Keratinocyte (primary cell): ENCODE results near the gene SERINC1. TPM values are rescaled to one million over a fixed set of nuclear protein-coding genes. Genes with fewer than 3 reads are reported as not detected.

Experiments used
- DNase-seq: peaks from one replicate; pipeline ENCODE4 v3.0.0-alpha.2; 2011; ENCODE audit warnings: low read depth, missing footprints, low spot score
- FAIRE-seq: peaks from 2 replicates; lab custom pipeline; 2011; peaks lifted over from hg19 to GRCh38; lab: Jason Lieb, UNC
- H2AFZ ChIP-seq: 2 replicates; pipeline ENCODE4 v1.6.0; 2012; ENCODE audit warnings: low read length, control low read depth, inconsistent platforms; ENCODE audit not compliant: control insufficient read depth
- H3K27ac ChIP-seq: 2 replicates; pipeline ENCODE4 v1.5.1; 2011; ENCODE audit warnings: low read length; ENCODE audit not compliant: control insufficient read depth, insufficient read depth
- H3K27me3 ChIP-seq: 3 replicates; pipeline ENCODE4 v1.6.0; 2011; ENCODE audit warnings: low read length; ENCODE audit not compliant: control insufficient read depth, insufficient read depth; ENCODE audit errors: extremely low read depth
- H3K36me3 ChIP-seq, 2 experiments: 2 replicates in 1 of 2; 3 replicates in 1 of 2; pipeline ENCODE4 v1.5.1; 2011; ENCODE audit warnings: low read length in 2 of 2, mild to moderate bottlenecking in 1 of 2; ENCODE audit not compliant: control insufficient read depth in 2 of 2, insufficient read depth in 2 of 2; ENCODE audit errors: extremely low read depth in 1 of 2
- H3K4me1 ChIP-seq: 3 replicates; pipeline ENCODE4 v1.5.1; 2011; ENCODE audit warnings: low read length; ENCODE audit not compliant: control insufficient read depth, insufficient read depth; ENCODE audit errors: extremely low read depth
- H3K4me2 ChIP-seq: 3 replicates; pipeline ENCODE4 v1.6.0; 2011; ENCODE audit warnings: low read depth, low read length; ENCODE audit not compliant: control insufficient read depth, insufficient read depth; ENCODE audit errors: extremely low read depth
- H3K4me3 ChIP-seq, 3 experiments: fragments of 200-600 bp in 1 of 3; sonication (generic) in 1 of 3; 2 replicates in 2 of 3; 3 replicates in 1 of 3; pipeline ENCODE4 v1.5.1; 2011 to 2016; ENCODE audit warnings: low read length in 3 of 3, mild to moderate bottlenecking in 3 of 3, control low read depth in 2 of 3, inconsistent platforms in 1 of 3, low read depth in 1 of 3, mixed read lengths in 1 of 3, mixed run types in 1 of 3, moderate library complexity in 1 of 3; ENCODE audit not compliant: control insufficient read depth in 2 of 3, insufficient read depth in 2 of 3; ENCODE audit errors: extremely low read depth in 1 of 3
- H3K79me2 ChIP-seq: 2 replicates; pipeline ENCODE4 v1.6.0; 2012; ENCODE audit warnings: low read length; ENCODE audit not compliant: control insufficient read depth, insufficient read depth
- H3K9ac ChIP-seq: 3 replicates; pipeline ENCODE4 v1.6.0; 2011; ENCODE audit warnings: low read length; ENCODE audit not compliant: control insufficient read depth, insufficient read depth; ENCODE audit errors: extremely low read depth
- H3K9me1 ChIP-seq: 3 replicates; pipeline ENCODE4 v1.6.0; 2011; ENCODE audit warnings: low read length; ENCODE audit not compliant: control insufficient read depth, insufficient read depth; ENCODE audit errors: extremely low read depth
- H3K9me3 ChIP-seq: 2 replicates; pipeline ENCODE4 v1.5.1; 2012; ENCODE audit warnings: low read depth, low read length; ENCODE audit not compliant: control insufficient read depth
- H4K20me1 ChIP-seq: 3 replicates; pipeline ENCODE4 v1.6.0; 2011; ENCODE audit warnings: low read length; ENCODE audit not compliant: control insufficient read depth, insufficient read depth; ENCODE audit errors: extremely low read depth
- CTCF ChIP-seq, 3 experiments: IDR thresholded peaks in 1 of 3; conservative IDR thresholded peaks in 1 of 3; optimal IDR thresholded peaks in 1 of 3; 2 replicates in 2 of 3; 3 replicates in 1 of 3; pipeline versions ENCODE3 to v1.5.1; 2011; ENCODE audit warnings: low read length in 3 of 3, mild to moderate bottlenecking in 3 of 3, moderate library complexity in 2 of 3, control low read depth in 1 of 3, inconsistent platforms in 1 of 3; ENCODE audit not compliant: insufficient read depth in 2 of 3; ENCODE audit errors: extremely low read depth in 1 of 3
- EZH2 ChIP-seq: IDR thresholded peaks from one replicate; pipeline ENCODE4 v1.6.1; 2012; ENCODE audit warnings: inconsistent platforms, mild to moderate bottlenecking, low read length, moderate library complexity
- dilution Hi-C: fragments of 300-500 bp; cut with MboI; formaldehyde crosslinking; loops from one replicate; pipeline ENCODE4 v1.7.0; 2020; ENCODE audit warnings: low sequenced_read_pairs; ENCODE audit not compliant: extremely low pct_ligation_motif_present
- polyA plus RNA-seq, 5 experiments: library from polyadenylated mRNA; depleted of rRNA in 3 of 5; stranded (reverse) in 3 of 5; stranded (forward) in 1 of 5; unstranded in 1 of 5; fragments of >200 nt; gene quantifications; 1 replicate in 1 of 5; 2 replicates in 3 of 5; 3 replicates in 1 of 5; pipeline versions ENCODE4 v1.2.1 to v1.2.3, GENCODE V29; 2011 to 2012; ENCODE audit warnings: missing spikeins in 2 of 5, low read depth in 1 of 5, low replicate concordance in 1 of 5

The SERINC1 gene
- polyA plus RNA-seq, 1 donor (not counting 4 experiments of a cell fraction or from before 2014, with no cell fraction given), result 116 TPM

GRCh38 chr6:122399055-122399347 is 72.6 kb downstream of the SERINC1 start:
- H3K9ac ChIP-seq, result peak overlapping the region; percentile 53
- DNase-seq, result no peak
- H2AFZ ChIP-seq, result peak overlapping the region; percentile 21
- no peaks in the 10 kb centered on the region for H3K36me3 ChIP-seq
- no peaks in the 10 kb centered on the region for H4K20me1 ChIP-seq
- H3K27ac ChIP-seq, result peak overlapping the region; percentile 79
- no peaks in the 10 kb centered on the region for H3K9me3 ChIP-seq
- no peaks in the 10 kb centered on the region for H3K27me3 ChIP-seq
- FAIRE-seq, result peak; percentile 73
- peaks cover 28% of the 10 kb centered on the region for H3K79me2 ChIP-seq
- peaks cover 7% of the 10 kb centered on the region for H3K4me1 ChIP-seq
- no peaks in the 10 kb centered on the region for H3K9me1 ChIP-seq
- H3K4me2 ChIP-seq, result peak overlapping the region; percentile 65
- dilution Hi-C loops, result no loop called here
- H3K4me3 ChIP-seq, result no peak overlapping the region
- TF ChIP-seq CTCF (optimal IDR thresholded peaks at IDR 0.05 in 1 of 3, IDR thresholded peaks at IDR 0.05 in 1 of 3, conservative IDR thresholded peaks at IDR 0.05 in 1 of 3; ENCODE audit: extremely low read depth in 1 of 3, insufficient read depth in 2 of 3, low read length in 3 of 3), result no peak
- TF ChIP-seq EZH2, result no peak

GRCh38 chr6:122394016-122394415 is 77.6 kb downstream of the SERINC1 start:
- Histone ChIP-seq H3K9me1 (no peaks in the 10 kb centered on the region), H3K9me3 (no peaks in the 10 kb centered on the region), H3K4me2 (no peak overlapping the region), H3K36me3 (no peaks in the 10 kb centered on the region), H4K20me1 (no peaks in the 10 kb centered on the region), H3K9ac (no peak overlapping the region), H3K79me2 (no peaks in the 10 kb centered on the region), H3K4me3 (no peak overlapping the region), H2AFZ (no peak overlapping the region), H3K4me1 (peaks cover 6% of the 10 kb centered on the region), H3K27me3 (no peaks in the 10 kb centered on the region), H3K27ac (no peak overlapping the region)
- dilution Hi-C loops, result no loop called here
- no peak for DNase-seq
- TF ChIP-seq CTCF (optimal IDR thresholded peaks at IDR 0.05 in 1 of 3, IDR thresholded peaks at IDR 0.05 in 1 of 3, conservative IDR thresholded peaks at IDR 0.05 in 1 of 3; ENCODE audit: extremely low read depth in 1 of 3, insufficient read depth in 2 of 3, low read length in 3 of 3) (no peak), EZH2 (no peak)
- FAIRE-seq, result no peak
